PC-9 (cell line): ENCODE data around the gene APOE. TPM values are rescaled to one million over a fixed set of nuclear protein-coding genes. Genes with fewer than 3 reads are reported as not detected.

Source experiments
- BruUV-seq: library from RNA; stranded (reverse); fragments of 400-500 nt; replicated peaks from 2 replicates; lab custom pipeline; 2021; lab: Mats Ljungman, UMichigan
- CTCF ChIA-PET: fragments of 300-600 bp; sonication (Branson Sonifier 250); formaldehyde crosslinking; loops from one replicate; lab custom pipeline; 2022; ENCODE audit warnings: antibody characterized with exemption; lab: Charles Lee
- POLR2A ChIA-PET: fragments of 300-600 bp; sonication (Branson Sonifier 250); formaldehyde crosslinking; loops from one replicate; lab custom pipeline; 2022; ENCODE audit warnings: antibody characterized with exemption; ENCODE audit not compliant: unreplicated experiment; lab: Charles Lee
- DNase-seq, 2 experiments: peaks; one replicate each; pipeline versions ENCODE4 v3.0.0 to v3.0.0-alpha.2; 2015 to 2022; ENCODE audit warnings: mixed read lengths in 1 of 2
- H2AFZ ChIP-seq: fragments of 200-600 bp; sonication (generic); 2 replicates; pipeline ENCODE4 v1.8.1; 2017; ENCODE audit warnings: antibody characterized with exemption
- H3F3A ChIP-seq: fragments of 200-600 bp; sonication (generic); 2 replicates; pipeline ENCODE4 v1.8.1; 2017; ENCODE audit warnings: antibody characterized with exemption, mild to moderate bottlenecking, low read depth; ENCODE audit not compliant: insufficient read depth
- H3K27ac ChIP-seq: fragments of 200-600 bp; sonication (generic); 2 replicates; pipeline ENCODE4 v1.6.1; 2016; ENCODE audit warnings: mixed run types
- H3K27me3 ChIP-seq: fragments of 200-600 bp; sonication (generic); 2 replicates; pipeline ENCODE4 v1.6.1; 2016; ENCODE audit warnings: low read depth, mixed run types; ENCODE audit not compliant: insufficient read depth
- H3K36me3 ChIP-seq: fragments of 200-600 bp; sonication (generic); 2 replicates; pipeline ENCODE4 v1.6.1; 2016; ENCODE audit warnings: low read depth, mixed run types
- H3K4me1 ChIP-seq: fragments of 200-600 bp; sonication (generic); replicated peaks from 2 replicates; pipeline ENCODE4 v1.6.1; 2016; ENCODE audit warnings: mixed run types; ENCODE audit not compliant: insufficient read depth
- H3K4me2 ChIP-seq: fragments of 200-600 bp; sonication (generic); 2 replicates; pipeline ENCODE4 v1.6.1; 2017; ENCODE audit warnings: mixed run types
- H3K4me3 ChIP-seq: fragments of 200-600 bp; sonication (generic); 2 replicates; pipeline ENCODE4 v1.6.1; 2016; ENCODE audit warnings: mixed run types
- H3K79me2 ChIP-seq: fragments of 200-600 bp; sonication (generic); 2 replicates; pipeline ENCODE4 v1.6.1; 2017; ENCODE audit warnings: low read depth, mixed run types
- H3K9me2 ChIP-seq: fragments of 200-600 bp; sonication (generic); 2 replicates; pipeline ENCODE4 v1.8.1; 2017; ENCODE audit warnings: mild to moderate bottlenecking; ENCODE audit not compliant: insufficient read depth
- H3K9me3 ChIP-seq: fragments of 200-600 bp; sonication (generic); 2 replicates; pipeline ENCODE4 v1.8.1; 2016; ENCODE audit warnings: low read depth; ENCODE audit not compliant: insufficient read depth
- H4K20me1 ChIP-seq: fragments of 200-600 bp; sonication (generic); 2 replicates; pipeline ENCODE4 v1.8.1; 2017; ENCODE audit not compliant: insufficient read depth
- CTCF ChIP-seq: fragments of 200-600 bp; sonication (generic); conservative IDR thresholded peaks from 2 replicates; pipeline ENCODE4 v1.6.1; 2017; ENCODE audit warnings: mixed run types, antibody characterized with exemption, mild to moderate bottlenecking, moderate library complexity
- EZH2 ChIP-seq: fragments of 200-600 bp; sonication (generic); IDR thresholded peaks from 2 replicates; pipeline ENCODE4 v1.8.0; 2017; ENCODE audit warnings: antibody characterized with exemption, low read depth
- intact Hi-C: fragments of 100-400 bp; cut with micrococcal nuclease; formaldehyde crosslinking; loops from one replicate; pipeline ENCODE4 v1.10.0; 2022; ENCODE audit not compliant: unreplicated experiment
- total RNA-seq: library from RNA; stranded (reverse); gene quantifications from 2 replicates; pipeline ENCODE4 v1.2.3, GENCODE V29; 2021

APOE gene
- total RNA-seq, 1 experiment from 2014 or later: 11.5 TPM

DNA sequence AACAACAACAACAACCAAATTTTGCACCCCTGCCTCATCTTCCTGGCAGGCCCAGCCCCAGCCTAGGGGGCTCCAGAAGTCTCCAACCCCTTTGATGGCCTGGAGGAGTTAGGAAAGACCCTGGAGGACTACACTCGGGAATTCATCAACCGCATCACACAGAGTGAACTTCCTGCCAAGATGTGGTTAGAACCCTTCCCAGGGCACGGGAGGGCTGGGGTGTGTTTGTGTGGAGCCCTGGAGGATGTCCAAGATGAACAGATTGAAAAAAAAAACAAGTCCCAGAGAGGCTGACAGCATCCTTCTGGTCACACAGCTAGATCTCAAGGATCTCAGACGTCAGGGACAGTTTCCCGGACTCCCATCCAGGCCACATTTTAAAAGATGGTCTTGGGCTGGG is 22.1 kb downstream of the APOE start:
- ChIA-PET CTCF (no interaction called here), POLR2A (no interaction called here)
- Histone ChIP-seq H3K4me1 (no peaks in the 10 kb centered on the region), H3F3A (peaks cover 7% of the 10 kb centered on the region; the same call in 1 of the 2 replicates), H3K9me3 (no peaks in the 10 kb centered on the region), H2AFZ (no peak overlapping the region), H3K79me2 (no peaks in the 10 kb centered on the region), H3K4me2 (no peak overlapping the region), H3K4me3 (no peak overlapping the region), H3K27me3 (0 out of 2 replicates have a peak, but pooled peaks cover 5% of the 10 kb centered on the region), H3K9me2 (no peaks in the 10 kb centered on the region), H4K20me1 (no peaks in the 10 kb centered on the region), H3K36me3 (no peaks in the 10 kb centered on the region), H3K27ac (no peak overlapping the region)
- intact Hi-C loops: no loop called here
- TF ChIP-seq CTCF (no peak), EZH2 (no peak)
- DNase-seq: peak in 1 of 2 experiments; percentile 34
- BruUV-seq: no TSS peak

DNA sequence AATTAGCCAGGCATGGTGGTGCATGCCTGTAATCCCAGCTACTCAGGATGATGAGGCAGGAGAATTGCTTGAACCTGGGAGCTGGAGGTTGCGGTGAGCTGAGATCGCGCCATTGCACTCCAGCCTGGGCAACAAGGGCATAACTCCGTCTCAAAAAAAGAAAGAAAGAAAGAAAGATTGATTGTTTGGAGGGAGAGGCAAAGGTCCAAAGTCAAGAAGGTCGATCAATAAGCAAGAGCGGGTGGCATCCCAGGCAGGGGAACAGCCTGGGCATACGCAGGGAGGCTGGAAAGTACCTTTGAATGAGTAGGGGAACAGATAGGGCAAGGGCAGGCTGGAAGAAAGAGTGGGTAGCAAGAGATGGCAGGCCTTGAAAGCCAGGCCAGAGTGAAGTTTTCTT is 24.5 kb downstream of the APOE start:
- Histone ChIP-seq H3K9me2 (no peaks in the 10 kb centered on the region), H3K4me2 (no peak overlapping the region), H2AFZ (no peak overlapping the region), H3K9me3 (no peaks in the 10 kb centered on the region), H3K79me2 (no peaks in the 10 kb centered on the region), H3F3A (peaks cover 9% of the 10 kb centered on the region; the same call in 1 of the 2 replicates), H3K36me3 (no peaks in the 10 kb centered on the region), H3K27me3 (no peaks in the 10 kb centered on the region), H3K4me1 (no peaks in the 10 kb centered on the region), H3K4me3 (no peak overlapping the region), H4K20me1 (no peaks in the 10 kb centered on the region), H3K27ac (no peak overlapping the region)
- TF ChIP-seq EZH2: no peak
- TF ChIP-seq CTCF: no peak
- DNase-seq: no peak
- POLR2A ChIA-PET: no interaction called here
- CTCF ChIA-PET: no interaction called here
- intact Hi-C loops: no loop called here
- no TSS peak for BruUV-seq

DNA sequence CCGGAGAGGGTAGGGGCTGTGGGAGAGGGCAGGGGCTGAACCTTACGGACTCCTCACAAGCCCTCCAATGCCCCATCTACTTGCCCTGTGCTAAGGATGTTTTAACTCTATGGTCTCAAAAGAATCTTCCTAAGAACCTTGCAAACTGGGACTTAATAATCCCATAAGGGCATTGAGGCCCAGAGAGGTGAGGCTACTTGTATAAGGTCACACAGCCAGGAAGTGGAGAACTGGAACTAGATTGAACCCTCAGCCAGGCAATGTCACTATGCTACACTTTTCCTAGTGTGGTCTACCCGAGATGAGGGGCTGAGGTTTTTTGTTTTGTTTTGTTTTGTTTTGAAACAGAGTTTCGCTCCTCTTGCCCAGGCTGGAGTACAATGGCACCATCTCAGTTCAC is 25.9 kb downstream of the APOE start:
- peaks cover 9% of the 10 kb centered on the region; the same call in 1 of the 2 replicates for H3F3A ChIP-seq
- no peaks in the 10 kb centered on the region for H3K79me2 ChIP-seq
- CTCF ChIA-PET: no interaction called here
- BruUV-seq: no TSS peak
- intact Hi-C loops: no loop called here
- H3K27ac ChIP-seq: no peak overlapping the region
- POLR2A ChIA-PET: no interaction called here
- no peaks in the 10 kb centered on the region for H3K9me3 ChIP-seq
- DNase-seq: no peak
- no peak overlapping the region for H3K4me3 ChIP-seq
- H3K4me2 ChIP-seq: no peak overlapping the region
- no peaks in the 10 kb centered on the region for H4K20me1 ChIP-seq
- no peaks in the 10 kb centered on the region for H3K9me2 ChIP-seq
- TF ChIP-seq EZH2 (no peak), CTCF (no peak)
- H3K36me3 ChIP-seq: no peaks in the 10 kb centered on the region
- no peaks in the 10 kb centered on the region for H3K27me3 ChIP-seq
- no peak overlapping the region for H2AFZ ChIP-seq
- H3K4me1 ChIP-seq: no peaks in the 10 kb centered on the region
